ENCODE measurements around the gene DGKK.
"Not testable (repeated sequence)": the region's sequence is repeated elsewhere in the genome, so short reads cannot be mapped to it uniquely, and the experiment has no call there.

Gene DGKK

DNA sequence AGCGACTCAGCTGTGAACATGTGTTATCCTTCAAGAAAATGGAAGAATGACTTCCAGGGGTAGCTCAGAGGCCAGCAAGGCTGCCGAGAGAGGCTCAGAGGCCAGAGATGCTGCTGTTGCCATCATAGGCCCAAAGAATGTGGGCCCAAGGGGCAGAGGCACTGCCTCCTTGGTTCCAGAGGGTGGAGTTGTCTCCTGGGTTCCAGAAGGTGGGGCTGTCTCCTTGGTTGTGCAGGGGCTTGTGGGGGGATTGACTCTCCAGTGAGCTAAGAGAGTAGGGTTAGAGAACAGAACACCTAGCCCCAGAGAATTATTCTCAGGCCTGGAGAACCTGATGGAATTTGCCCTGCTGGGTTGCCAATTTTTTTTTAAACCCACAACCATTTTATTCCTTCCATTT, 62.6 kb downstream of the DGKK start:
- DNase-seq: no peak

DNA sequence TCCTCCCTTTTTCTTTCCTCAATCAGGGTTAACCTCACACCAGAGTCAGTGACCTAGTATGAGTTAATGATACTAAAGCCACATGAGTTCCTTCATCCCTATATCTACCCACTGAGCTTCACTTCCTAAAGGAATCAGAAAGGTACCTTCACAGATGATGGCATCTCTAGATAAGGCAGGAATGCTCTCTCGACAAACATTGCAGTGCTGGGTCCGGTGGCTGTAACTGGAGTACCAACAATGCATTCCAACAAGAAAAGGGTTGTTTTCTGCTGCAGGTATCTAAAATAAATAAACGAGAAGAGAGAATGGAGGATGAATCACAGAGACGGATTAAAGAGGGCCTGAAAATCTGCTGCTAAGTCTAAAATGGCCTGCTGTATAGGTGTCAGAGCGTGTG, 66.7 kb downstream of the DGKK start:
- DNase-seq: no peak

DNA sequence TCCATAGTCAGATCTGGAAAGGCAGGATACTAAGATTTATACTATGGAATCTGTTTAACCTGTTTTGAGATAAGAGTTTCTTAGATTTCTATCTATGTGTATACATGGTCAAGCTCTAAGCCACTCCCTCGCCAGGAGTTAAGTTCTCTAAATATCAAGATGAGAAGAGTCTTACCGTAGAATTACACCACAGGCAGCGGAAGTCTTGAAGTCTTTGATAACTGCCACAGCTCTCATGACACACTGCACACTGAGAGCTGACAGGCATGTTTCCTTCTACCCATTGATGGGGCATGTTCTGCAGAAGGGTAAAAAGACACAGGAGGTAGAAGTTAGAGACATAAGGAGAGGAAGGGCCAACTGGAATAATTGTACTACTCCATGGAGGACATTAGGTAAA, 67.7 kb downstream of the DGKK start:
- DNase-seq: no peak

DNA sequence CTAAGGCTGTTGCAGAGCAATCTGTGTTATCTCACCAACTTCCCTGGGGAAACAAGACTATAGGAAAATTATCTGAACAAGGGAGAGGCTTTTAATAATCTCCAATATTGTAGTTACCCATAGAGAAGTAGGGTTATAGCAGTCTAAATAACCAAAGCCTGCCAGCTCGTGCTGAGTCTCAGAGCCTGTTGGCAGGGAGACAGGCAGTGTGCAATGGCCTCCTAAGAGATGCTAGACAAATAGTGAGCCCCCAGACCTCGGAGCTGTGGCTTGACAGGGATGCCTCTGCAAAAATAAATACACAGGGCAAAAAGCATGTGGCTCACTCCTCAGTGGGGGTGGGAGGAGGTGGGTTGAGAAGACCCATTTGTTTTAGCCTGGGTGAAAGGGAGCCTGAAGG, 76.7 kb downstream of the DGKK start:
- no peak for DNase-seq

DNA sequence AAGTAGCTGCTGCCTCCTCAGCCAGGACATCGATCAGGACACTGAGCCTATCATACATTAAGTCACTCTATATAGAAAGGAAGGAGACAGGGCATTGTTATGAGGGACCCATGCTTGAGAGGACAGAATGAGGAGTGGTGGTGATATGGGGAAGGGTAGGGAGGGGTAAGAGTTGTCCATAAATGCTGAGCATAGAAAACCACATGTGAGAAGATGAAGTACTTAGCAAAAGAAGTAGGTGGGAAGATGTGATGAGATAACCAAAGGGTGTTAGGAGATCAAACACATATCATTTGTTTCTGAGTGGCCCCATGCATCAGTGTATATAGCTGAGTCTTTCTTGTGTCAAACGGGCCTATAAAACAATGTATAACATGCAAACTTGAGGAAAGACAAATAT, 84.1 kb downstream of the DGKK start:
- DNase-seq: no peak

DNA sequence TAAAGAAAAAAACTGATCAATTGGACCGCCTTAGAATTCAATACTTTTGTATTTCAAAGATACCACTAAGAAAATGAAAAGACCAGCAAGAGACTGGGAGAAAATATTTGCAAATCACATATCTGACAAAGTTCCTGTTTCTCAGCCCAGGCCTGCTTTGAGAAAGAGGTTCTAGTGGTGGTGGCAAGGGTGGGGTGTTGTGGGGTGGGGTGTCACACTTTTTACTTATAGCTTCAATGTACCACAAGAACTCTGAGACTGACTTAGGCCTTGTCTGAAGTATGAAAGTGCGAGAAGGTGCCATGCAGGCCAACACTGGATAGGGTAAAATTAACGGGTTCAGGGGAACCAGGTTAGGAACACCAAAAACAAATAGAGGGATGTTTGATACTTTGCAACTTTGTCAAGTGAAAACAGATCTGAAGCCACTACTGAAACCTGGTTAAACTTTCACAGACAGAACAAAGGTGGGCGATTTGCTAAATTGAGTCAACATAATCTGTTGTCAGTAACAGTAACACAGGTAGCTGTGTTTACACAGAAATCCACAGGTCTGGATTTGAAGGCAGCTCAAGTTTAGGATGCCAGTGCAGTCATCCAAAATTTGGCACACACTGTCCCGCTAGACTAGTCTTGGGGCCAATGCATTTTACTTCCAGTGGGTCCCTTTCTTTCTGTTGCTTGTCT, 88.8 kb downstream of the DGKK start:
- DNase-seq: no peak

DNA sequence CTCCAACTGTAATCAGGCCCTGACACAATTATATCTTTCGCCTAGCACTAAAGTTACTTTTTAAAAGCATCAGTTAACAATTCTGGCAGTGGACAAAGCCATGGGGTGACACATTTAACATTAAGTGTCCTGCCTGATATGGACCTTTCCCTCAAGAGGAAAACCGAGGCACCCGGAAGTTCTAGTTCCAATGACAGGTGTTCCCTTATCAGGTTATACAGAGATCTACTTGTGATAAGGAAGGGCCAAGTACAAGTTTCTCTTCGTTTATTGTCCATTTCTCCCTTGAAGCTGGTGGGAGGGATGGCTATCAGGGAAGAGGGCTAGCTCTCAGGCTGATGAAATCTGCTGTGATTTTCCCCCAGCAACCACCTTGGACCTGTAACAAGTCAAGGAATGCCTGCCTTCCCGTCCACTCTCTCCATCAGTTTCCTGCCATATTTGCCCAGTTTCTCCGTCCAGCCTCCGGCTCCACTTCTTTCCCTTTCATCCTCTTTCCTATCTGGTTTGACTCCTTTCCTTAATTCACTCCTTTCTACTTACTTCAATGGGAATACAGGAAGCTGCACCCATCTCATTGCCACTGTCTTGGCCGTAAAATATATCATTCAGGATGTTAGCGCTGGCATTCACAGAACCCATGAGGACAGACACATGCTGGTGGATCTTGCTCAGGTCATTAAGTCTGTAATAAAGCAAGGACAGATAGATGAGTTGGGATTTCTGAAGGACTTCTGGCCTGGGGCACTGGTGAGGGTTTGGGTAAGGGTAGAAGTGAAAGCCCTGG, 95.0 kb downstream of the DGKK start:
- DNase-seq: no peak

DNA sequence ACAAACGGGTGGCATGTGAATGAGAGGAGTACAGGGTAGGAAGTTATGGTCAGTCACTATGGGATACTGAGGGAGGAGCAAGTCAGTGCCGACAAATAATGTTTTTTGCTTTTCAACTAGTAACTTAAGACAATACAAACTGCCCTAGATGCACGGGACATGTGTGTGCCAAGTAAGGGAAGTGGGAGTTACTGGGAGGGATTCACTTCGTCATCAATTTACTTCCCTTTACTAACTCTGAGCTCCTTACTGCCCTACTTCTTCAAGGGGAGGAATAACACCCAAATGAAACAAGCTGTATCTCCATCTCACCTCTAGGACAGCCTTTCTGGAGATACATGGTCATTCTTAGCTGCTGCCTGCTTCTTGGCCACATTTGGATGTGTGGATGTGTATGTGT, 97.7 kb downstream of the DGKK start:
- DNase-seq: no peak

DNA sequence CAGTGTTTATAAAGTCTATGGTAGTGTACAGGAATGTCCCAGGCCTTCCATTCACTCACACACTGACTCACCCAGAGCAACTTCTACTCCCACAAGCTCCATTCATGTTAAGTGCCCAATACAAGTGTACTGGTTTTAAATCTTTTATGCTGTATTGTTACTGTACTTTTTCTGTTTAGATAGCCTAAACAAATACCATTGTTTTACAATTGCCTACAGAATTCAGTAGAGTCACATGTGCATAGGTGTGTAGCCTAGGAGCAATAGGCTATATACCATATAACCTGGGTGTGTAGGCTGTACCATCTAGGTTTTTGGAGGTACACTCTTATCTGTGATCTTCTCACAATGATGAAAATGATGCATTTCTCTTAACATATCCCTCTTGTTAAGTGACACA, 126.7 kb downstream of the DGKK start:
- DNase-seq: no peak

DNA sequence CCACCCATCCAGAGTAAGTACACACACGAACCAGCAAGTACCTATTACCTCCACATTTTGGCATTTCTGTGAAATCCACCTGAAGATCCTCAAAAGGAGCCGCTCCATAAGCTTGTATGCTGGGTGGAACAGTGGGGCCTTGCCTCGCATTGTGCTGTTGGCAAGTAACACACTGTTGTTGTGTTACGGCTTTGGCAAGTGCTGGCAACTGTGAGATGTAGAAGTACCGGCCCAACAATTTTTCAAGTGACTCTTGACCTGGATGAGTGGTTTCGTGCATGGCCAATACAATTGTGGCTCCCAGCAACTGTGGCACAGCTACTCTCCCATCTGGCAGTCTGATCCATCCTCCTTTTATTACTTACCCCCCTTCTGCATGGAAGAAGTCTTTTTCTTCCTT, 137.3 kb downstream of the DGKK start:
- DNase-seq: no peak

DNA sequence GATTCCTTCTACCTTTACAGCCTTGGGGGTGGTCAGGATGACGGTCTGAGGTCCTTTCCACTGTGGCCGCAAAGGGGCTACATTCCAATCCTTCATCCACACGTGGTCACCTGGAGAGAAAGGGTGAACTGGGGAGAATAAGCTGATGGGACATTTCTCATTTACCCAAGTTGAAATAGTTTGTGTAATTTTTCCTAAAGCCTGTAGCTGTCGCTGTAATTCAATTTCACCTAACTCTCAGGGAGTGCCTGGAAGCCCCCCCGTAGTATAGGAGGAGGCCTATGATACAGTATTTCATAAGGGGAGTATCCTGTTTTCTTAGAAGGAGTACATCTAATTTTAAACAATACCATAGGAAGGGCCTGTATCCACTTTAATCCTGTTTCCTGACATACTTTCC, 138.0 kb downstream of the DGKK start:
- not testable (repeated sequence) for DNase-seq

DNA sequence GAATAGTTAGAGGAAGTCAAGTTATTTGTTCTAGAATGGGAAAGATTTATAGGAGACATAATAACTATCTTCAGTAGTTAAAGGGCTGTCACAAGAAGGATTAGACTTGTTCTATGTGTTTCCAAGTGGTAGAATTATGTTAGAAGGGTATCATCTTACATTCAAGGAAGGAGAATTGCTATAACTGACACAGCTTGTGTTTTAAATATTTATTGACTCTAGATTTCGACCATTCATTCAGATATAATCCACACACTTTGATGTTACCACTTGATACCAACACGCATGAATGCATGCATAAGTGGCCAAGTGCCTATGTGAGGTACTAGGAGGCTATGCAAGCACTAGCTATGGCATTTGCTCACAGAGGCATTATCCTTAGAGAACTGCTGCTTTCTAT, 143.4 kb downstream of the DGKK start:
- DNase-seq: no peak

Measured in T1000 (cell line).